Measurements from ENCODE around the gene C18orf32. TPM values are rescaled to one million over a fixed set of nuclear protein-coding genes. Genes with fewer than 3 reads are reported as not detected.
"Not testable (repeated sequence)": the region's sequence is repeated elsewhere in the genome, so short reads cannot be mapped to it uniquely, and the experiment has no call there.

C18orf32 gene
- total RNA-seq, 5 donors from 2014 or later (not counting 1 experiment from before 2014, with no cell fraction given), result 26.0 to 45.2 (median 40.2) TPM

- Mint-ChIP-seq H3K36me3 (no peaks in the 10 kb centered on the region), H3K27me3 (peaks cover 9 to 13% of the 10 kb centered on the region in 2 donors), H3K9me3 (no peaks in the 10 kb centered on the region), H3K4me3 (no peak overlapping the region), H3K4me1 (no peaks in the 10 kb centered on the region), H3K27ac (no peak overlapping the region)
- WGBS (ENCODE audit: insufficient coverage), result no CpG with 5 or more reads among the region's 2 CpGs
- Histone ChIP-seq H3K27me3 (replicated peaks in 1 of 2; ENCODE audit: control insufficient read depth in 2 of 2, extremely low read depth in 1 of 2, insufficient read depth in 2 of 2, low read length in 1 of 2) (peaks cover 0 to 3% of the 10 kb centered on the region in 2 experiments), H3K9me3 (no peaks in the 10 kb centered on the region), H3K4me3 (ENCODE audit: control insufficient read depth in 1 of 2, extremely low read depth in 1 of 2, low read length in 1 of 2) (no peak overlapping the region), H3K36me3 (ENCODE audit: control insufficient read depth in 2 of 2, extremely low read depth in 1 of 2, insufficient read depth in 1 of 2, low read length in 1 of 2) (no peaks in the 10 kb centered on the region), H3K27ac (ENCODE audit: low read length) (no peak overlapping the region), H3K4me1 (ENCODE audit: control insufficient read depth in 1 of 2, extremely low read depth in 1 of 2, insufficient read depth in 2 of 2, low read length in 2 of 2) (no peaks in the 10 kb centered on the region)
- POLR2A ChIA-PET, result no interaction called here
- DNase-seq (no peak), ATAC-seq (replicated peaks in 1 of 4) (no peak)
- CTCF ChIA-PET, result no interaction called here
These were observed 37.9 kb upstream of the C18orf32 start for GRCh38 chr18:49524951-49525350.

GRCh38 chr18:49524349-49524748, 37.3 kb upstream of the C18orf32 start:
- H3K4me3 Mint-ChIP-seq, result no peak overlapping the region
- H3K9me3 Mint-ChIP-seq, result no peaks in the 10 kb centered on the region
- 90% methylated on average over 2 of the region's 2 CpGs for WGBS (ENCODE audit: insufficient coverage)
- Histone ChIP-seq H3K27ac (ENCODE audit: low read length) (no peak overlapping the region), H3K36me3 (ENCODE audit: control insufficient read depth in 2 of 2, extremely low read depth in 1 of 2, insufficient read depth in 1 of 2, low read length in 1 of 2) (no peaks in the 10 kb centered on the region), H3K4me1 (ENCODE audit: control insufficient read depth in 1 of 2, extremely low read depth in 1 of 2, insufficient read depth in 2 of 2, low read length in 2 of 2) (no peaks in the 10 kb centered on the region), H3K27me3 (replicated peaks in 1 of 2; ENCODE audit: control insufficient read depth in 2 of 2, extremely low read depth in 1 of 2, insufficient read depth in 2 of 2, low read length in 1 of 2) (peaks cover 0 to 3% of the 10 kb centered on the region in 2 experiments), H3K4me3 (ENCODE audit: control insufficient read depth in 1 of 2, extremely low read depth in 1 of 2, low read length in 1 of 2) (no peak overlapping the region), H3K9me3 (no peaks in the 10 kb centered on the region)
- H3K4me1 Mint-ChIP-seq, result no peaks in the 10 kb centered on the region
- H3K36me3 Mint-ChIP-seq, result no peaks in the 10 kb centered on the region
- CTCF ChIA-PET, result no interaction called here
- H3K27me3 Mint-ChIP-seq, result peaks cover 4 to 7% of the 10 kb centered on the region in 2 donors
- H3K27ac Mint-ChIP-seq, result no peak overlapping the region
- POLR2A ChIA-PET, result interaction anchor here in 1 of 2 donors (0.6 kb wide), 1 partner anchor 61 kb away, joined by 8 read pairs; no protein-coding TSS in a partner anchor
- ATAC-seq (replicated peaks in 1 of 4) (no peak), DNase-seq (no peak)

- CTCF ChIA-PET; H3K4me1 ChIP-seq (ENCODE audit: control insufficient read depth in 1 of 2, extremely low read depth in 1 of 2, insufficient read depth in 2 of 2, low read length in 2 of 2); DNase-seq; H3K36me3 ChIP-seq (ENCODE audit: control insufficient read depth in 2 of 2, extremely low read depth in 1 of 2, insufficient read depth in 1 of 2, low read length in 1 of 2); H3K4me1 Mint-ChIP-seq; H3K4me3 ChIP-seq (ENCODE audit: control insufficient read depth in 1 of 2, extremely low read depth in 1 of 2, low read length in 1 of 2); H3K27me3 ChIP-seq (replicated peaks in 1 of 2; ENCODE audit: control insufficient read depth in 2 of 2, extremely low read depth in 1 of 2, insufficient read depth in 2 of 2, low read length in 1 of 2); H3K4me3 Mint-ChIP-seq; H3K9me3 Mint-ChIP-seq; H3K36me3 Mint-ChIP-seq; H3K27me3 Mint-ChIP-seq; H3K27ac ChIP-seq (ENCODE audit: low read length); H3K27ac Mint-ChIP-seq; ATAC-seq (replicated peaks in 1 of 4); POLR2A ChIA-PET; H3K9me3 ChIP-seq: not testable (repeated sequence)
- no CpG with 5 or more reads among the region's 7 CpGs for WGBS (ENCODE audit: insufficient coverage)
These were observed 36.6 kb upstream of the C18orf32 start for GRCh38 chr18:49523580-49524093.

GRCh38 chr18:49521216-49521835, 34.3 kb upstream of the C18orf32 start:
- Mint-ChIP-seq H3K4me1 (no peaks in the 10 kb centered on the region), H3K27ac (no peak overlapping the region), H3K27me3 (peaks cover 4% of the 10 kb centered on the region in 2 donors), H3K36me3 (no peaks in the 10 kb centered on the region), H3K4me3 (no peak overlapping the region), H3K9me3 (no peaks in the 10 kb centered on the region)
- no peaks in the 10 kb centered on the region for H3K36me3 ChIP-seq (ENCODE audit: control insufficient read depth in 2 of 2, extremely low read depth in 1 of 2, insufficient read depth in 1 of 2, low read length in 1 of 2)
- no peak overlapping the region for H3K4me3 ChIP-seq (ENCODE audit: control insufficient read depth in 1 of 2, extremely low read depth in 1 of 2, low read length in 1 of 2)
- no peak for ATAC-seq (replicated peaks in 1 of 4)
- DNase-seq, result no peak
- CTCF ChIA-PET, result no interaction called here
- H3K4me1 ChIP-seq (ENCODE audit: control insufficient read depth in 1 of 2, extremely low read depth in 1 of 2, insufficient read depth in 2 of 2, low read length in 2 of 2), result no peaks in the 10 kb centered on the region
- H3K9me3 ChIP-seq, result no peaks in the 10 kb centered on the region
- no peaks in the 10 kb centered on the region for H3K27me3 ChIP-seq (replicated peaks in 1 of 2; ENCODE audit: control insufficient read depth in 2 of 2, extremely low read depth in 1 of 2, insufficient read depth in 2 of 2, low read length in 1 of 2)
- POLR2A ChIA-PET, result no interaction called here
- WGBS (ENCODE audit: insufficient coverage), result 84% methylated on average over 4 of the region's 7 CpGs
- no peak overlapping the region for H3K27ac ChIP-seq (ENCODE audit: low read length)

GRCh38 chr18:49520661-49521145, 33.7 kb upstream of the C18orf32 start:
- ChIA-PET CTCF (no interaction called here), POLR2A (no interaction called here)
- no peak for ATAC-seq (replicated peaks in 1 of 4)
- H3K9me3 ChIP-seq, result no peaks in the 10 kb centered on the region
- H3K36me3 ChIP-seq (ENCODE audit: control insufficient read depth in 2 of 2, extremely low read depth in 1 of 2, insufficient read depth in 1 of 2, low read length in 1 of 2), result no peaks in the 10 kb centered on the region
- no peak overlapping the region for H3K27ac Mint-ChIP-seq
- 73% methylated on average over 2 of the region's 2 CpGs for WGBS (ENCODE audit: insufficient coverage)
- no peak overlapping the region for H3K4me3 Mint-ChIP-seq
- no peaks in the 10 kb centered on the region for H3K4me1 ChIP-seq (ENCODE audit: control insufficient read depth in 1 of 2, extremely low read depth in 1 of 2, insufficient read depth in 2 of 2, low read length in 2 of 2)
- no peaks in the 10 kb centered on the region for H3K27me3 ChIP-seq (replicated peaks in 1 of 2; ENCODE audit: control insufficient read depth in 2 of 2, extremely low read depth in 1 of 2, insufficient read depth in 2 of 2, low read length in 1 of 2)
- no peaks in the 10 kb centered on the region for H3K9me3 Mint-ChIP-seq
- no peak overlapping the region for H3K27ac ChIP-seq (ENCODE audit: low read length)
- H3K4me3 ChIP-seq (ENCODE audit: control insufficient read depth in 1 of 2, extremely low read depth in 1 of 2, low read length in 1 of 2), result no peak overlapping the region
- H3K27me3 Mint-ChIP-seq, result peaks cover 4% of the 10 kb centered on the region in 2 donors
- H3K4me1 Mint-ChIP-seq, result no peaks in the 10 kb centered on the region
- H3K36me3 Mint-ChIP-seq, result no peaks in the 10 kb centered on the region
- no peak for DNase-seq

- POLR2A ChIA-PET, result no interaction called here
- H3K9me3 ChIP-seq, result no peaks in the 10 kb centered on the region
- CTCF ChIA-PET, result no interaction called here
- no peaks in the 10 kb centered on the region for H3K9me3 Mint-ChIP-seq
- no peaks in the 10 kb centered on the region for H3K4me1 Mint-ChIP-seq
- H3K4me3 ChIP-seq (ENCODE audit: control insufficient read depth in 1 of 2, extremely low read depth in 1 of 2, low read length in 1 of 2), result no peak overlapping the region
- DNase-seq (no peak), ATAC-seq (replicated peaks in 1 of 4) (no peak)
- H3K27ac Mint-ChIP-seq, result peak overlapping the region in 1 of 2 donors; percentile 4
- H3K27me3 Mint-ChIP-seq, result peaks cover 4% of the 10 kb centered on the region in 2 donors
- H3K36me3 ChIP-seq (ENCODE audit: control insufficient read depth in 2 of 2, extremely low read depth in 1 of 2, insufficient read depth in 1 of 2, low read length in 1 of 2), result no peaks in the 10 kb centered on the region
- H3K27me3 ChIP-seq (replicated peaks in 1 of 2; ENCODE audit: control insufficient read depth in 2 of 2, extremely low read depth in 1 of 2, insufficient read depth in 2 of 2, low read length in 1 of 2), result no peaks in the 10 kb centered on the region
- H3K4me1 ChIP-seq (ENCODE audit: control insufficient read depth in 1 of 2, extremely low read depth in 1 of 2, insufficient read depth in 2 of 2, low read length in 2 of 2), result no peaks in the 10 kb centered on the region
- H3K27ac ChIP-seq (ENCODE audit: low read length), result no peak overlapping the region
- no peaks in the 10 kb centered on the region for H3K36me3 Mint-ChIP-seq
- WGBS (ENCODE audit: insufficient coverage), result 79% methylated on average over 5 of the region's 10 CpGs
- H3K4me3 Mint-ChIP-seq, result no peak overlapping the region
These were observed 32.3 kb upstream of the C18orf32 start for GRCh38 chr18:49519101-49519971.
